DMS114 treated with DMSO at 0.1 percent for 48 hours (cell line): Measurements from ENCODE around the gene PXN.
"Not testable (repeated sequence)": the region's sequence is repeated elsewhere in the genome, so short reads cannot be mapped to it uniquely, and the experiment has no call there.

Experiments
- DNase-seq: peaks from one replicate; lab custom pipeline; 2025; ENCODE audit not compliant: unreplicated experiment; lab: John Stamatoyannopoulos, UW

Gene PXN

DNA sequence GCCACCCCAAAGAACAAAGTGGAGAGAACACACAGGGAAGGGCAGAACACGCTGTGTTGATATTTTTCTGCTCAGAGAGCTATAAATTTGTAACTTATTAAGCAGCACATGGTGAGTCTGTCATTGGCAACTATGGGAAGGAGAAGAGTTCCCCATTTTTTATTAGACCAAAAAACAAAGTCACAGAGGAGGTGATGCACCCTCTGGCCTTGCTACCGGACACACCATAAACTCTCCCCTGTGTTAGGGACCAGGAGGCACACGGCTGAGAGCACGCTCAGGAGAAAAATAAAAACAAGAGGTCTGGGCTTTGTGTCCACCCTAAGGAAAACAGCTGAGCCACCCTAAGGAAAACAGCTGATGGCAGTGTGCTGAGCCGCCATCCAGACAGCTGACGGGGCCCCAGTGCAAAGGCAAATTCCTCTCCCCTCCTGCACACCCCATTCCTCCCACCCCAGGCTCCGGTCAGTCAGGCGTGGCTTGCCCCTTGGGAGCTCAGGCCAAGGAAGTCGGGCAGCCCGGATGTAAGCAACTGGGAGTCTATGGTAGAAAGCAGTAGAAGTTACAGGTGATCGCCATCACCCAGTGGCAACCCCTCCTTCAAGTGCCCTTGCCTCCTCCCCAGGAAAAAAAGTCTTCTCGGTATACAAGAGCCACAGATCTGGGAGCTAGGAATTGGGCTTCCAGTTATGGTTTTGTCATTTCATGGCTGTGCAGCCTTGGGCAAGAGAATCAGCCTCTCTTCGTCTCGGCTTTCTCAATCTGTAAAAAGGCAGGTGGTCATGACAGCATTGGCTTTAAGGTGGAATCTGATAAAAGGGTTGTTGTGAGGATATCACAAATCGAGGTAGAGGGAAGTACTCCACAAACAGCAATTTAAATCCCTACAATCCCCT lies 2.4 kb downstream of the PXN start:
- DNase-seq: no peak

DNA sequence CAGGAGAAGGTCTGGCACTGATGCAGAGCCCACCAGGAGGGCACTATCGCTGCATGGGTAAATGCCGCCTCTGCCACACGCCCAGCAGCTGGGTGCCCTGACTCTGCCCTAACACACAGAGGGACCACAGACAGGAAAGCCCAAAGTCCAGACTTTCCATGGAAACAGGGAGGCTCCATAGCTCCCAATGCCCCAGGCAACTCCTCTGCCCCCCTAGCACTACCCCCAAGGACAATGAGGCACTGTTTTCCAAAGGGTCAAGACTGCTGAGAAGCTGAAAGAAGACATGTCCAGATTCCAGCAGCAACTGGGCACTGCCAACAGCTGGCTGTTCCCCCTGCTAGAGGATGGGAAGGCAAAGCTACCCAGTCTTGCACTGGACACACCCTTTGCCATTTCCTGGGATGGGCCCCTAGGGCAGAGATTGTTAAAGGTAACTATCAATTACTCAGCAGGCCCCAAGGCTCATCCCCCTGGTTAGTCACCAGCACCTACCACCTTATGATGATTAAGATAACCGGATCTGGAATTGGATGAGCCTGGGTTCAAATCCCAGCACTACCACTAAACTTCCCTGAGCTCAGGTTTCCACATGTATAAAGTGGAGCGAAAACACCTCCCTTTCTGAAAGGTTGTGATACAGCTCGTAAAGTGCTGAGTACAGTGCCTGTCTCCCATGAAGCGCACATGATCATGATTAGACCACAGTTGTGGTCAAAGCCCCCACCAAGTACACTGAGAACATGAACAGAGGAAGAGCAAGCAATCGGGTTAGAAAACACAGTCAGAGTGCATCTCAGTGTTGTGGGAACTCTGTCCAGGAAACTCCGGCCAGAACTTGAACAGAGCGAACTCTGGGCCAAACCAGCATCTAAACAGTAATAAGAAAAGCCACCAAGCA lies 3.3 kb downstream of the PXN start:
- DNase-seq: no peak

- no peak for DNase-seq
Measured at GRCh38 chr12:120260607-120261006, 4.9 kb downstream of the PXN start.

GRCh38 chr12:120259418-120260202 lies 5.9 kb downstream of the PXN start:
- no peak for DNase-seq

- DNase-seq: no peak
Measured at GRCh38 chr12:120258323-120258896, 7.1 kb downstream of the PXN start.

GRCh38 chr12:120257041-120257821 lies 8.3 kb downstream of the PXN start:
- no peak for DNase-seq

GRCh38 chr12:120254809-120255208 lies 10.7 kb downstream of the PXN start:
- DNase-seq: no peak

DNA sequence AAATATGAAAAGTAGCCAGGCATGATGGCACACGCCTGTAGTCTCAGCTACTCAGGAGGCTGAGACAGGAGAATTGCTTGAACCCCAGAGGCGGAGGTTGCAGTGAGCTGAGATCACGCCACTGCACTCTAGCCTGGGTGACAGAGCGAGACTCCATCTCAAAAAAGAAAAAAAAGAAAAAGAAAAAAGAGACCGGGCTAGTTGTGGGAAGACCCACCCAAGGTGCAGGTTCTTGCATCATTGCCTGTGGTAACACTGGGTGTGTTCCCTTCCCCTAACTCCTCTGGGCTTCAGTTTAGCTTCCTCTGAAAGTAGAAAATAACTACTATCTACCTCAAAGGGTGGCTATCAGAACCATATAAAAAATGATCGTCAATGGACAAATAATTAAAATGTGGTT lies 12.2 kb downstream of the PXN start:
- DNase-seq: not testable (repeated sequence)

DNA sequence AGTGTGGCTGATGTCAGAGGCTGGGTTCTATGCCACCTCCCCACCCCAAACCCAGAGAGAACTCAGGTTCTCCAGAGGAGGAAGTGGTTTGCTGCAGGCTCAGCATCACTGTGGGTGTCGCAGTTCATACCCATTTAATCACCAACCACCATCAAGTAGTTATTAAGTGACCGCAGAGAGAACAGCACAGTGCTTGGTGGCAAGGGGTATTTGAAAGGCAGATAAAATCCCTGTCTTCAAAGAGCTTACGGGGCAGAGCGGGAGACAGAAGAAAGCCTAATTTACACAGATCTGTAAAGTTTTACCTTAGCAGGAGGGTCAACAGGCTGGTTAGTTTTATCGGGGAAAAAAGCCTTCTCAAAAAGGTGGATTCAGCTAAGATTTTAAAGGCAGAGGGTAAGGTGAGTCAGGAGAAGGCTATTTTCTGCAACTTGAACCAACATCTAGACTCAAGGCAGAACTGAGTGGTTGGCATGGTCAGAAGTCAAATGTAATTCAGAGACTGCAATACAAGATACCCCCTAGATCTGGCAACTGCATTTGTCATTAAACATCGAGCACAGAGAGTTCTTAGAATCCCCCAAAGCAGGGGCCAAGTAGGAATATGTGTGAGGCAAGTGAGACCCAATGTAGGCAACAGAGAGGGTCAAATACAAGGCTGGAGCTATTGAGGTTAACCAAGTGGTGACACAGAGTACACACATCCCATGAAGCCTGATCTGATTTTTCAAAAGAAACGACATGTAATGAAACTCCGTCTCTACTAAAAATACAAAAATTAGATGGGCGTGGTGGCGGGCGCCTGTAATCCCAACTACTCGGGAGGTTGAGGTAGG lies 13.2 kb downstream of the PXN start:
- DNase-seq: no peak

DNA sequence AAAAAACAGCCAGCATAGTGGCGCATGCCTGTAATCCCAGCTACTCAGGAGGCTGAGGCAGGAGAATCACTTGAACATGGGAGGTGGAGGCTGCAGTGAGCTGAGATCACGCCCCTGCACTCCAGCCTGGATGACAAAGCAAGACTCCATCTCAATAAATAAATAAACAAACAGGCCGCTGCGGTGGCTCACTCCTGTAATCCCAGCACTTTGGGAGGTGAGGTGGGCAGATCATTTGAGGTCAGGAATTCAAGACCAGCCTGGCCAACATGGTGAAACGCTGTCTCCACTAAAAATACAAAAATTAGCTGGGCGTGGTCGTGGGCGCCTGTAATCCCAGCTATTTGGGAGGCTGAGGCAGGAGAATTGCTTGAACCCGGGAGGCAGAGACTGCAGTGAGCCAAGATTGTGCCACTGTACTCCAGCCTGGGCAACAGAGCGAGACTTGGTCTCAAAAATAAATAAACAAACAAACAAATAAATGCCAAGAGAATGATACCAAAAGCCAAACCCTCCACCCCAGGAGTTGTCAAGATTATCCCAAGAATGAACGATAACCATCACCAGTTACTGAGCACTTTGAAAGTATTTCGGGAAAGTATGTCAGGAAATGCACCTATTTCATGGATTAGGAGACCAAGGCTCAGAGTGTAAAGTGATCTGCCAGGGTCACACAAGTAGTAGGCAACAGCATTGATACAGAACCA lies 14.0 kb downstream of the PXN start:
- not testable (repeated sequence) for DNase-seq

DNA sequence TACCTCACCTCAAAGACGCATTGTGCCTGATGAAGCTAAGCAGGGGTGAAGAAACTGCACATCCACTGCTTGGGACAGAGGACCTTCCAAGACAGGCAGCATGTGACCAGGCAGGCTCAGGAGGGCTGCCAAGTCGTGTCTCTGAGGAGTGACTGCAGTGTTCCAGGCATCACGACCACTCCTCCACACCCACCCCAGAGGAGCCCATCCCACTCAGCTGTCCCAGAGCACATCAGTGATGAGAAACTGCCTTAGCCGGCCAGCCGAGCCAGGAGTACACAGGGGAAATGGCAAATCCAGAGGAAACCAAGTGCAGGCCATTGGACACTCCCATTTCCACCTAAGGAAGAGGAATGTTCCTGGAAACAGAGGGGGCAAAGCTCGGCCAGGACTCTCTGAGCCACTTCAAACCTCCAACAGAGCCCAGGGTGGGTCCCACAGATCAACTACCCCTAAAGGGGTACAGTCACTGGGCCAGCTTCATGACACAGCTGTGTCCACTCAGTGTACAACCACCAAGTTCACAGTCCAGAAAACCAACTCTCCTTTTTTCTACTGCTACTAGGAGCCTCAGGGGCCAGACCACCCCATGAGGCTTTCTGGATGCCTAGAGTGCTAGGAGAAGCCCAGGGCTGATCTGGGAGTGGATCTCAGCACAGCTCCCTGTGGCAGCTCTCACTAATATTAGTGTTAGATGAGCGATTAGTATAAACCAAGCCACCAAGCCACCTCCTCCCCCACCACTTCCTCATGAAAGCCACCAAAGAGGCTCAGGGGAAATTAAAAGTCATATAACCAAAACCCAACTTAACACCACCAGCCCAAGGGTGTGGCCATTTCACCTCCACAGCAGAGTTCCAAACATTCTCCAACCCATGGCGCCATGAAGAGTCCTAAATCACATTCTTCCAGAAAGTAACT lies 15.4 kb downstream of the PXN start:
- no peak for DNase-seq

GRCh38 chr12:120249266-120249874 lies 16.2 kb downstream of the PXN start:
- no peak for DNase-seq

- no peak for DNase-seq
Measured at GRCh38 chr12:120247621-120248030, 17.9 kb downstream of the PXN start.

- no peak for DNase-seq
Measured at GRCh38 chr12:120247183-120247582, 18.3 kb downstream of the PXN start.

DNA sequence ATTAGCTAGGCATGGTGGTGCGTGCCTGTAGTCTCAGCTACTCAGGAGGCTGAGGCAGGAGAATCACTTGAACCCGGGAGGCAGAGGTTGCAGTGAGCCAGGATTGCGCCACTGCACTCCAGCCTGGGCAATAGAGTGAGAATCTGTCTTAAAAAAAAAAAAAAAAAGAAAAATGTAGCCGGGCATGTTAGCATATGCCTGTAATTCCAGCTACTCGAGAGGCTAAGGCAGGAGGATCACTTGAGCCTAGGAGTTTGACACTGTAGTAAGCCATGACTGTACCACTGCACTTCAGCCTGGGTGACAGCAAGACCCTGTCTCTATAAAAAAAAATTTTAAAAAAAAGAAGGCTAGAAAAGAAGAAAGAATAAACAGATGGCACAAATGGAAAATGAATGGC lies 18.8 kb downstream of the PXN start:
- not testable (repeated sequence) for DNase-seq

DNA sequence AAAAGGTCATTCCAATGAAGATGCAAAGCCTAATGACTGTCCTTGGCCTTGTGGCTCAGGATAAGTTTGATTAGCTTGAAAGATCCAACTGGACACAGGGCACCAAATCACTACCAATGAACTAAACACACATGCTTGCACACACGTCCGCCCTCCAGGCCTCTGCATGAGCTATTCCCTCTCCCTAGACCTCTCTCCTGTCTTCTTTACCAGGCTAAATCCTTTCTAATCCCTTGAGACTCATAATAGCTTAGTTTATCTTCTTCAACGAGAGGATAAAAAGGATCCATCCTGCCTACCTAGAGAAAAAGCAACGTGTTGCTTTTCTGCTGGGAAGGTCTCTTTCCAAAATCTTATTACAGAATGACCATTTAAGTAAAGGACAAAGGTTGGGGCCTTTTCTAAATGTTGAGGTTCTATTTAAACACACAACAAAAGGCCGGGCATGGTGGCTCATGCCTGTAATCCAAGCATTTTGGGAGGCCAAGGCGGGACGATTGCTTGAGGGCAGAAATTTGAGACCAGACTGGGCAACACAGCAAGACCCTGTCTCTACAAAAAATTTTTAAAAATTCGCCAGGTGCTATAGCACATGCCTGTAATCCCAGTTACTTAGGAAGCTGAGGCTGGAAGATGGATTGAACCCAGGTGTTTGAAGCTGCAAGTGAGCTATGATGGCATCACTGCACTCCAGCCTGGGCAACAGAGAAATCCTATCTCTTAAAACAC lies 22.4 kb downstream of the PXN start:
- DNase-seq: no peak
